HepG2 (cell line): ENCODE measurements around the gene CTDSP2. TPM values are rescaled to one million over a fixed set of nuclear protein-coding genes. Genes with fewer than 3 reads are reported as not detected.

Experiments
- AHDC1 ChIP-seq: sonication (generic); formaldehyde crosslinking; IDR thresholded peaks from 2 replicates; pipeline ENCODE4 v1.5.1; 2020; ENCODE audit warnings: mild to moderate bottlenecking, missing genetic modification reagents, borderline replicate concordance
- MED13 ChIP-seq: sonication (generic); formaldehyde crosslinking; IDR thresholded peaks from 2 replicates; pipeline ENCODE4 v1.5.0; 2020; ENCODE audit warnings: missing genetic modification reagents
- PAWR ChIP-seq: sonication (generic); formaldehyde crosslinking; IDR thresholded peaks from 2 replicates; pipeline ENCODE4 v1.4.0; 2020; ENCODE audit warnings: missing genetic modification reagents, mild to moderate bottlenecking, borderline replicate concordance
- PHB2 ChIP-seq: fragments of 450-650 bp; IDR thresholded peaks from 2 replicates; pipeline ENCODE4 v1.6.1; 2018; ENCODE audit not compliant: partially characterized antibody
- PHF21A ChIP-seq: sonication (generic); formaldehyde crosslinking; IDR thresholded peaks from 2 replicates; pipeline ENCODE4 v1.5.0; 2020; ENCODE audit warnings: mild to moderate bottlenecking, missing genetic modification reagents
- POGZ ChIP-seq: sonication (generic); formaldehyde crosslinking; IDR thresholded peaks from 2 replicates; pipeline ENCODE4 v1.4.0; 2020; ENCODE audit warnings: mild to moderate bottlenecking, missing genetic modification reagents
- RBFOX2 ChIP-seq: fragments of 200-400 bp; formaldehyde crosslinking; IDR thresholded peaks from 2 replicates; pipeline ENCODE4 v1.6.1; 2017; ENCODE audit warnings: low read depth, mild to moderate bottlenecking, low read length
- SP1 ChIP-seq, 2 experiments: fragments of 450-650 bp in 1 of 2; sonication (generic) in 1 of 2; formaldehyde crosslinking in 1 of 2; IDR thresholded peaks; 2 replicates each; pipeline versions ENCODE4 v1.4.0 to v1.6.1; 2016 to 2020; ENCODE audit warnings: missing genetic modification reagents in 1 of 2
- TARDBP ChIP-seq: sonication (generic); formaldehyde crosslinking; IDR thresholded peaks from 2 replicates; pipeline ENCODE4 v1.8.0; 2022; ENCODE audit warnings: mild to moderate bottlenecking, missing genetic modification reagents
- TBP ChIP-seq: sonication (generic); formaldehyde crosslinking; IDR thresholded peaks from 2 replicates; pipeline ENCODE4 v1.5.0; 2020; ENCODE audit warnings: missing genetic modification reagents
- ZBED4 ChIP-seq: sonication (generic); formaldehyde crosslinking; IDR thresholded peaks from 2 replicates; pipeline ENCODE4 v1.4.0; 2020; ENCODE audit warnings: missing genetic modification reagents, borderline replicate concordance
- ZBTB25 ChIP-seq: IDR thresholded peaks from 2 replicates; pipeline ENCODE4 v1.6.1; 2018; ENCODE audit warnings: missing genetic modification reagents
- ZNF232 ChIP-seq: sonication (generic); formaldehyde crosslinking; IDR thresholded peaks from 2 replicates; pipeline ENCODE4 v1.4.0; 2020; ENCODE audit warnings: missing genetic modification reagents, borderline replicate concordance
- ZNF296 ChIP-seq: sonication (generic); formaldehyde crosslinking; conservative IDR thresholded peaks from 2 replicates; pipeline ENCODE4 v1.5.0; 2020; ENCODE audit warnings: mild to moderate bottlenecking, missing genetic modification reagents
- ZNF329 ChIP-seq: sonication (generic); formaldehyde crosslinking; IDR thresholded peaks from 2 replicates; pipeline ENCODE4 v1.9.0; 2021; ENCODE audit warnings: low read depth, mild to moderate bottlenecking, missing genetic modification reagents
- ZNF382 ChIP-seq: sonication (generic); formaldehyde crosslinking; IDR thresholded peaks from 2 replicates; pipeline ENCODE4 v1.5.0; 2020; ENCODE audit warnings: missing genetic modification reagents, mild to moderate bottlenecking, borderline replicate concordance
- ZNF431 ChIP-seq: sonication (generic); formaldehyde crosslinking; IDR thresholded peaks from 2 replicates; pipeline ENCODE4 v1.9.0; 2022; ENCODE audit warnings: missing genetic modification reagents, low read depth, mild to moderate bottlenecking, borderline replicate concordance
- ZNF543 ChIP-seq: sonication (generic); formaldehyde crosslinking; IDR thresholded peaks from 2 replicates; pipeline ENCODE4 v1.4.0; 2020; ENCODE audit warnings: mild to moderate bottlenecking, missing genetic modification reagents
- ZNF577 ChIP-seq: sonication (generic); formaldehyde crosslinking; IDR thresholded peaks from 2 replicates; pipeline ENCODE4 v1.4.0; 2020; ENCODE audit warnings: mild to moderate bottlenecking, low read depth, missing genetic modification reagents, borderline replicate concordance
- polyA plus RNA-seq, 8 experiments: library from polyadenylated mRNA; depleted of rRNA in 3 of 8; stranded (reverse) in 7 of 8; unstranded in 1 of 8; fragments of >200 nt; fragmentation: Illumina TruSeq in 4 of 8; extraction: Trizol in 4 of 8; gene quantifications; 2 replicates each; pipeline versions ENCODE4 v1.2.1 to v1.2.3, GENCODE V29; 2011 to 2016; ENCODE audit warnings: low read depth in 4 of 8, missing spikeins in 1 of 8, mixed read lengths in 1 of 8; ENCODE audit not compliant: insufficient read depth in 1 of 8
- total RNA-seq, 5 experiments: library from RNA; depleted of rRNA; stranded (reverse); fragments of >200 nt; fragmentation: Illumina TruSeq; extraction: Trizol; gene quantifications; 2 replicates each; pipeline ENCODE4 v1.2.3, GENCODE V29; 2016; ENCODE audit warnings: low read depth in 1 of 5

The CTDSP2 gene
- total and polyA plus RNA-seq, 2 of the 13 experiments (the other 11 are each of a cell fraction or from before 2014, with no cell fraction given), result 38.1 to 82.5 TPM

- TF ChIP-seq ZNF296 (CRISPR knock-in tag) (no peak; the same call in 1 of the 2 replicates), POGZ (CRISPR knock-in tag) (peak; percentile 89), SP1 (IDR thresholded peaks at IDR 0.05) (no peak), SP1 (CRISPR knock-in tag; IDR thresholded peaks at IDR 0.05) (peak; percentile 94), ZNF382 (CRISPR knock-in tag) (no peak), RBFOX2 (peak; percentile 79), ZNF577 (CRISPR knock-in tag) (0 out of 2 replicates have a peak, but pooled peaks have one; percentile 27), TBP (no peak; the same call in 1 of the 2 replicates), ZNF329 (CRISPR knock-in tag) (peak; percentile 59), ZBED4 (peak; percentile 38; the same call in 1 of the 2 replicates), ZNF543 (CRISPR knock-in tag) (peak; percentile 95), TARDBP (CRISPR knock-in tag) (peak; percentile 69; the same call in 1 of the 2 replicates), PAWR (CRISPR knock-in tag) (0 out of 2 replicates have a peak, but pooled peaks have one; percentile 31), ZBTB25 (CRISPR knock-in tag) (peak; percentile 84), ZNF431 (no peak), ZNF232 (CRISPR knock-in tag) (peak; percentile 60; the same call in 1 of the 2 replicates), PHF21A (CRISPR knock-in tag) (peak; percentile 68), AHDC1 (CRISPR knock-in tag) (peak; percentile 22; the same call in 1 of the 2 replicates), MED13 (CRISPR knock-in tag) (no peak), PHB2 (no peak)
Observed at GRCh38 chr12:57771873-57772428, 74.6 kb downstream of the CTDSP2 start, which contains the start of gene METTL1 (continued).
